Gastrocnemius medialis (tissue), 4 donors: ENCODE measurements around the gene TALDO1. TPM values are rescaled to one million over a fixed set of nuclear protein-coding genes. Genes with fewer than 3 reads are reported as not detected.
A peak's percentile ranks its signal among the peaks of the same experiment; 100 is the strongest.

Experiments used
- ATAC-seq, 2 donors: fragments of 150-250 bp; one replicate each; pipeline ENCODE4 v1.9.1; 2016
- DNase-seq, 2 donors: peaks; one replicate each; pipeline ENCODE4 v3.0.0-alpha.2; 2019
- H3K27ac ChIP-seq, 4 donors: fragments of 200-600 bp; sonication (generic); 1 replicate in 1 of 4; 2 replicates in 3 of 4; pipeline ENCODE4 v1.5.1; 2016 to 2018; ENCODE audit warnings: mild to moderate bottlenecking in 2 of 4, moderate library complexity in 1 of 4
- H3K27me3 ChIP-seq, 3 donors: fragments of 200-600 bp; sonication (generic) in 2 of 3; 1 replicate in 1 of 3; 2 replicates in 2 of 3; pipeline versions ENCODE4 v1.5.1 to v1.6.0; 2016 to 2019; ENCODE audit warnings: mild to moderate bottlenecking in 1 of 3, moderate library complexity in 1 of 3
- H3K36me3 ChIP-seq, 2 donors: fragments of 200-600 bp; sonication (generic) in 1 of 2; one replicate each; pipeline ENCODE4 v1.5.1; 2017 to 2018
- H3K4me1 ChIP-seq, 2 donors: fragments of 200-600 bp; sonication (generic) in 1 of 2; one replicate each; pipeline ENCODE4 v1.5.1; 2016 to 2017; ENCODE audit warnings: mild to moderate bottlenecking in 2 of 2
- H3K4me3 ChIP-seq, 4 donors: fragments of 200-600 bp; sonication (generic) in 3 of 4; 1 replicate in 1 of 4; 2 replicates in 3 of 4; pipeline ENCODE4 v1.5.1; 2016 to 2019; ENCODE audit warnings: mild to moderate bottlenecking in 2 of 4
- H3K9me3 ChIP-seq, 3 donors: fragments of 200-600 bp; sonication (generic) in 2 of 3; 1 replicate in 1 of 3; 2 replicates in 2 of 3; pipeline ENCODE4 v1.5.1; 2016 to 2019
- CTCF ChIP-seq, 5 experiments: fragments of 450-650 bp in 3 of 5; fragments of 200-600 bp in 2 of 5; sonication (generic) in 2 of 5; IDR thresholded peaks in 4 of 5; conservative IDR thresholded peaks in 1 of 5; 1 replicate in 4 of 5; 2 replicates in 1 of 5; pipeline ENCODE4 v1.5.1; 2016 to 2019; ENCODE audit warnings: antibody characterized with exemption in 5 of 5, mild to moderate bottlenecking in 3 of 5, moderate library complexity in 3 of 5
- POLR2A ChIP-seq, 2 donors: fragments of 450-650 bp; IDR thresholded peaks; one replicate each; pipeline ENCODE4 v1.6.1; 2017; ENCODE audit warnings: antibody characterized with exemption in 2 of 2, mild to moderate bottlenecking in 2 of 2, moderate library complexity in 2 of 2
- in situ Hi-C, 4 donors: fragments of 200-750 bp; cut with MboI; loops; one replicate each; pipeline versions ENCODE4 v1.15.0 to v1.8.0; 2017; ENCODE audit warnings: low sequenced_read_pairs in 4 of 4
- intact Hi-C: fragments of 100-400 bp; cut with DNase I; formaldehyde crosslinking; loops from one replicate; pipeline ENCODE4 v1.15.1; 2023; ENCODE audit warnings: low total_unique reads
- total RNA-seq, 4 donors: library from RNA; depleted of rRNA; stranded (reverse); fragments of >200 nt; gene quantifications; one replicate each; pipeline versions ENCODE4 v1.1.0 to v1.2.3, GENCODE V29; 2016

TALDO1 gene
- total RNA-seq, 4 donors from 2014 or later = 98.6 to 167 (median 153) TPM

- ATAC-seq = no peak
- Histone ChIP-seq H3K27ac (no peak overlapping the region), H3K9me3 (no peaks in the 10 kb centered on the region), H3K4me1 (peaks cover 15 to 16% of the 10 kb centered on the region in 2 donors), H3K4me3 (no peak overlapping the region), H3K36me3 (no peaks in the 10 kb centered on the region), H3K27me3 (no peaks in the 10 kb centered on the region)
- DNase-seq = no peak
- in situ Hi-C loops (loop anchor here in 1 of 4 donors (25.0 kb wide), 1 partner anchor 187 kb away; the partner anchor contains the start of genes LMNTD2 and RASSF7), intact Hi-C loops (loop anchor here (2.0 to 5.0 kb wide), 2 partner anchors 15 to 52 kb away; partner anchors contain the start of genes DEAF1 and TMEM80)
- TF ChIP-seq POLR2A (IDR thresholded peaks at IDR 0.05) = no peak
Observed at GRCh38 chr11:749731-750130, 2.5 kb downstream of the TALDO1 start.

- Histone ChIP-seq H3K4me1 (no peaks in the 10 kb centered on the region), H3K9me3 (no peaks in the 10 kb centered on the region), H3K36me3 (peaks cover 0 to 93% of the 10 kb centered on the region in 2 donors), H3K27ac (no peak overlapping the region), H3K27me3 (no peaks in the 10 kb centered on the region), H3K4me3 (no peak overlapping the region)
- intact Hi-C loops (no loop called here), in situ Hi-C loops (no loop called here)
- DNase-seq = no peak
- no peak for ATAC-seq
- TF ChIP-seq CTCF (IDR thresholded peaks at IDR 0.05 in 4 of 5, conservative IDR thresholded peaks at IDR 0.05 in 1 of 5) (no peak), POLR2A (IDR thresholded peaks at IDR 0.05) (no peak)
Observed at GRCh38 chr11:760236-760635, 13.0 kb downstream of the TALDO1 start.

- no peaks in the 10 kb centered on the region for H3K4me1 ChIP-seq
- ATAC-seq (no peak), DNase-seq (no peak)
- in situ Hi-C loops (no loop called here), intact Hi-C loops (no loop called here)
- no peak overlapping the region for H3K27ac ChIP-seq
- no peaks in the 10 kb centered on the region for H3K9me3 ChIP-seq
- H3K27me3 ChIP-seq = no peaks in the 10 kb centered on the region
- no peak overlapping the region for H3K4me3 ChIP-seq
- no peak for TF ChIP-seq CTCF (IDR thresholded peaks at IDR 0.05 in 4 of 5, conservative IDR thresholded peaks at IDR 0.05 in 1 of 5)
- peaks cover 0 to 92% of the 10 kb centered on the region in 2 donors for H3K36me3 ChIP-seq
Observed at GRCh38 chr11:761526-762108, 14.4 kb downstream of the TALDO1 start.

GRCh38 chr11:762421-763072, 15.3 kb downstream of the TALDO1 start:
- ATAC-seq = peak; percentile 30 to 71
- peak in 1 of 2 donors; percentile 58 for DNase-seq
- Histone ChIP-seq H3K4me1 (no peaks in the 10 kb centered on the region), H3K36me3 (peaks cover 0 to 92% of the 10 kb centered on the region in 2 donors), H3K27ac (peak overlapping the region in 2 of 4 donors; percentile 22 to 52), H3K4me3 (no peak overlapping the region), H3K27me3 (no peaks in the 10 kb centered on the region), H3K9me3 (no peaks in the 10 kb centered on the region)
- TF ChIP-seq CTCF (IDR thresholded peaks at IDR 0.05 in 4 of 5, conservative IDR thresholded peaks at IDR 0.05 in 1 of 5) (peak in 3 of 5 experiments; percentile 11 to 19 (median 12)), POLR2A (IDR thresholded peaks at IDR 0.05) (no peak)
- in situ Hi-C loops = no loop called here
- intact Hi-C loops = no loop called here

- TF ChIP-seq CTCF (IDR thresholded peaks at IDR 0.05 in 4 of 5, conservative IDR thresholded peaks at IDR 0.05 in 1 of 5) (no peak), POLR2A (IDR thresholded peaks at IDR 0.05) (no peak)
- Histone ChIP-seq H3K4me1 (no peaks in the 10 kb centered on the region), H3K36me3 (peaks cover 0 to 89% of the 10 kb centered on the region in 2 donors), H3K27ac (peak overlapping the region in 1 of 4 donors; percentile 22), H3K4me3 (no peak overlapping the region), H3K9me3 (no peaks in the 10 kb centered on the region), H3K27me3 (no peaks in the 10 kb centered on the region)
- intact Hi-C loops (no loop called here), in situ Hi-C loops (no loop called here)
- DNase-seq = no peak
- no peak for ATAC-seq
Observed at GRCh38 chr11:763073-763463, 15.8 kb downstream of the TALDO1 start.
